ENCODE results near the gene LMAN2L. TPM values are rescaled to one million over a fixed set of nuclear protein-coding genes. Genes with fewer than 3 reads are reported as not detected.

Gene LMAN2L
- total RNA-seq, 2 donors from 2014 or later: 9.1 to 12.8 TPM

DNA sequence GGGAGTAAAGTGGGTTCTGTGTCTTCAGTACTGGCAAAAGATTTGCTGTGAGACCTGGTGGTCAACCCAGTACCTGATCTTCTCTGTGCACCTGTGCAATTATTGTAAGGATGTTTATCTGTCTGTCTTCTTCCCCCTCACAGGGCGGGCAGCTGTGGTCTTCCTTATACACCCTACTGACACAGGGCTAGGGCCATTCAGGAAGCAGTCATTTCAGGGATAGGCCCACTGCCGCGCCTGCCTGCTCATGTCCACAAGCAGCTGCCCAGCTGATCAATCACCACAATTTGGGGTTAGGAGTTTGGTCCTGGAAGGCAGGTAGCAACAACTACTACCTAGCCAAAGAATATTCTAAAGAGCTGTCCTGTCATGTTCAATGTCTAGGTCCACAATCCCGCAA, 19.7 kb upstream of the LMAN2L start:
- no peak for DNase-seq (ENCODE audit: low spot score)
- Histone ChIP-seq H3K4me1 (ENCODE audit: control insufficient read depth in 1 of 2, low read depth in 2 of 2) (peaks cover 21 to 45% of the 10 kb centered on the region in 2 donors), H3K4me3 (no peak overlapping the region), H3K27ac (no peak overlapping the region), H3K27me3 (replicated peaks; ENCODE audit: insufficient read depth) (no peaks in the 10 kb centered on the region), H3K9me3 (no peaks in the 10 kb centered on the region), H3K36me3 (no peaks in the 10 kb centered on the region)
- TF ChIP-seq, protein P1, sequence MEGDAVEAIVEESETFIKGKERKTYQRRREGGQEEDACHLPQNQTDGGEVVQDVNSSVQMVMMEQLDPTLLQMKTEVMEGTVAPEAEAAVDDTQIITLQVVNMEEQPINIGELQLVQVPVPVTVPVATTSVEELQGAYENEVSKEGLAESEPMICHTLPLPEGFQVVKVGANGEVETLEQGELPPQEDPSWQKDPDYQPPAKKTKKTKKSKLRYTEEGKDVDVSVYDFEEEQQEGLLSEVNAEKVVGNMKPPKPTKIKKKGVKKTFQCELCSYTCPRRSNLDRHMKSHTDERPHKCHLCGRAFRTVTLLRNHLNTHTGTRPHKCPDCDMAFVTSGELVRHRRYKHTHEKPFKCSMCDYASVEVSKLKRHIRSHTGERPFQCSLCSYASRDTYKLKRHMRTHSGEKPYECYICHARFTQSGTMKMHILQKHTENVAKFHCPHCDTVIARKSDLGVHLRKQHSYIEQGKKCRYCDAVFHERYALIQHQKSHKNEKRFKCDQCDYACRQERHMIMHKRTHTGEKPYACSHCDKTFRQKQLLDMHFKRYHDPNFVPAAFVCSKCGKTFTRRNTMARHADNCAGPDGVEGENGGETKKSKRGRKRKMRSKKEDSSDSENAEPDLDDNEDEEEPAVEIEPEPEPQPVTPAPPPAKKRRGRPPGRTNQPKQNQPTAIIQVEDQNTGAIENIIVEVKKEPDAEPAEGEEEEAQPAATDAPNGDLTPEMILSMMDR (IDR thresholded peaks at IDR 0.05): no peak
- no peak for ATAC-seq (ENCODE audit: insufficient number of reproducible peaks, low FRiP score, low read depth)

DNA sequence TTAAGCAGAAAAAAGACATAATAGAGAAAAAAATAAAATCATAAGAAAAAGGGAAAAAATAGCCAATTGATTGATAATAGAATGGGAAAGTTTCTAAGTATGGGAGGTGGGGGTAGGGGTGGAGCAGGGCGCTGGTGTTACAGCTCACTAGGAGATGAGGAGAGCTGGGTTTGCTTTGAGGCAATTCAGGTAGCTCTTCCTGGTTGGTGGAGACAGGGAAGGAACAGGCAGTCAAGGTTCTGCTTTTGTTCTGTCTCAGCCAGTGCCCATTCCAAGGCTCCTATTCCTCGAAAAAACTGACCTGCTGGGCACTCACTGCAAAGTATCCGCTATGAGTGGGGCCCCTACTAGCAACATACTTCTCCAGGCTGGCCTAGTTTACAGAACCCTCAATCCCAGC, 19.1 kb upstream of the LMAN2L start:
- ATAC-seq (ENCODE audit: insufficient number of reproducible peaks, low FRiP score, low read depth) (no peak), DNase-seq (ENCODE audit: low spot score) (no peak)
- H3K4me1 ChIP-seq (ENCODE audit: control insufficient read depth in 1 of 2, low read depth in 2 of 2): peaks cover 20 to 39% of the 10 kb centered on the region in 2 donors
- TF ChIP-seq, protein P1 (IDR thresholded peaks at IDR 0.05): no peak
- H3K36me3 ChIP-seq: no peaks in the 10 kb centered on the region
- H3K4me3 ChIP-seq: no peak overlapping the region
- H3K27me3 ChIP-seq (replicated peaks; ENCODE audit: insufficient read depth): no peaks in the 10 kb centered on the region
- no peaks in the 10 kb centered on the region for H3K9me3 ChIP-seq
- H3K27ac ChIP-seq: no peak overlapping the region

DNA sequence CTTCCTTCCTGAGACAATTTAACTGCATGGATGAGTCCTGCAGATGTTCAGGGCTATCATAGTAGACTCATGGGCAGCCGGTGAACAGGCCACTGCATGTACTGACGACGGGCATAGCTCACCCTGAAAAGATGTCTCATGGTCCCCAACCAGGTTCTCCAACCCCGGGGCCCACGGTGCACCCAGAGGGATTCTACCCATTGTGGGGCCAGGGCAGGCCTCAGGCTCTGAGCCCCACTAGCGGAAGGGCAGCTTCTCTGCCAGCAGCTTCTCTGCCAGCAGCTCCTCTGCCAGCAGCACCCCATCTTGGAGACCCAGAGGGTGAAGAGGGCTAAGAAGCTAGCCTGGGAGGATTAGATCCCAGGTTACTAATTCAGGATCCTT, 17.6 kb upstream of the LMAN2L start:
- Histone ChIP-seq H3K27me3 (replicated peaks; ENCODE audit: insufficient read depth) (no peaks in the 10 kb centered on the region), H3K36me3 (no peaks in the 10 kb centered on the region), H3K27ac (no peak overlapping the region), H3K9me3 (no peaks in the 10 kb centered on the region), H3K4me1 (ENCODE audit: control insufficient read depth in 1 of 2, low read depth in 2 of 2) (peaks cover 10 to 24% of the 10 kb centered on the region in 2 donors), H3K4me3 (no peak overlapping the region)
- TF ChIP-seq, protein P1 (IDR thresholded peaks at IDR 0.05): no peak
- ATAC-seq (ENCODE audit: insufficient number of reproducible peaks, low FRiP score, low read depth) (no peak), DNase-seq (ENCODE audit: low spot score) (no peak)

DNA sequence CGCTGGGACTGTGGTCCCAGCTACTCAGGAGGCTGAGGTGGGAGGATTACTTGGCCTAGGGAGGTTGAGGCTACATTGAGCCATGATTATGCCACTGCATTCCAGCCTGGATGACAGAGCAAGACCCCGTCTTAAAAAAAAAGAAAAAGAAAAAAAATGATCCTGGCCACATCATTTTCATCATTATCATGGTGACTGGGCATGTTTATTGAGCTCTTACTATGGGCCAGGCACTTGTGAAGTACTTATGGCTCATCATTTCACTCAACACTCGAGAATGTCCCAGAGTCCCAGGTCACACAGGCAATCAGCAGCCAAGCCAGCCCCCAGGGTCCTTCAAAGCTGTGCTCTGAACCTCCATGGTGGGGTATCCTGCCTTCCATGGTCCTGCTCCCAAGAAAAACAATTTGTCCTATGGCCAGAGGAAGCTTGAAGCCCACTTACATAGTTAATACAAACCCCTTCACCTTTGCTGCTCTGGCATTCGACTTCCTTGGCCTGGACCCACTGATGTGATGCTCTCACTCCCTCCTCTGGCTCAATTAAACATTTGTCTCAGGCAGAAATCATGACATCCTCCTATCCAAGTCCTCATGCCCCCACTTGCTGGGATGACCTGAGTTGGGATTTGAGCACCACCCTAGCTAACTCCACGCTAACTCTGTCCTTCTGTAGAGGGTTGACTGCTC, 17.1 kb upstream of the LMAN2L start:
- no peak overlapping the region for H3K27ac ChIP-seq
- H3K27me3 ChIP-seq (replicated peaks; ENCODE audit: insufficient read depth): no peaks in the 10 kb centered on the region
- peaks cover 5 to 19% of the 10 kb centered on the region in 2 donors for H3K4me1 ChIP-seq (ENCODE audit: control insufficient read depth in 1 of 2, low read depth in 2 of 2)
- no peak for ATAC-seq (ENCODE audit: insufficient number of reproducible peaks, low FRiP score, low read depth)
- TF ChIP-seq, protein P1 (IDR thresholded peaks at IDR 0.05): no peak
- no peaks in the 10 kb centered on the region for H3K36me3 ChIP-seq
- DNase-seq (ENCODE audit: low spot score): no peak
- H3K4me3 ChIP-seq: no peak overlapping the region
- no peaks in the 10 kb centered on the region for H3K9me3 ChIP-seq

DNA sequence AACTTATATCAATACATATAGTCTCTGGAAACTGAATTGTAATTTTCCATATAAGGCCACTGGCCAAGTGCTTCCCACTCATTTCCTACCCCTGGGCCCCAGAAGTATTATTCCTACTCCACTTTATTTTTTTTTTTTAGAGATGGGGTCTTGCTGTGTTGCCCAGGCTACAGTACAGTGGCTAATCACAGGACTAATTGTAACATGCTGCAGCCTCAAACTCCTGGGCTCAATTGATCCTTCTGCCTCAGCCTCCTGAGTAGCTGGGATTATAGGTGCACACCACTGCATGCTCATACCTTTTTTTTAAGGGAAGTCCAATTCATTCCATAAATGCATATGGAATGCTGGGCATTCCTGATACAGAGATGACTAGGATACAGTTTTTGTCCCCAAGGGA, 14.5 kb upstream of the LMAN2L start:
- Histone ChIP-seq H3K27me3 (replicated peaks; ENCODE audit: insufficient read depth) (no peaks in the 10 kb centered on the region), H3K27ac (no peak overlapping the region), H3K9me3 (no peaks in the 10 kb centered on the region), H3K4me1 (ENCODE audit: control insufficient read depth in 1 of 2, low read depth in 2 of 2) (no peaks in the 10 kb centered on the region), H3K4me3 (no peak overlapping the region), H3K36me3 (no peaks in the 10 kb centered on the region)
- DNase-seq (ENCODE audit: low spot score) (no peak), ATAC-seq (ENCODE audit: insufficient number of reproducible peaks, low FRiP score, low read depth) (no peak)
- TF ChIP-seq, protein P1 (IDR thresholded peaks at IDR 0.05): no peak
